Measurements from ENCODE around the gene UBE2H.
"Not testable (repeated sequence)": the region's sequence is repeated elsewhere in the genome, so short reads cannot be mapped to it uniquely, and the experiment has no call there.

UBE2H gene

DNA sequence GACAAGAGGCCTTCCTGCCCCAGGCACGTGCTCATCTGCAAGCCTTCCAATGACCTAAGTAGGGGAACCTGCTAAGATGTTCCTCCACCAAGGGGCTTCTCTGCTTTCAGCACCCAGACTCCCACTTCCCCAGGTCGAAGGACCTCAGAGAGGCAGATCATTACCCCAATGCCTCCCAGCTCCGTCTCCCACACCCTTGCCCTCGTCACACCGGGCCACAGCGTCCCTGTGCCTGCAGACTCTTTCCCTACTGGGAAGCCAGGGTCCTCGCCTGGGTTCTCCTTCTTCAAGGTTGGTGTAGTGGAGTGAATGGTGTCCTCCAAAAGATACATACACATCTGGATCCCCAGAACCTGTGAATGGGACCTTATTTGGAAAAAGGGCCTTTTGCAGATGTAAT lies 151.9 kb downstream of the UBE2H start:
- CTCF ChIA-PET, result no interaction called here
- TF ChIP-seq BHLHE40 (IDR thresholded peaks at IDR 0.05; ENCODE audit: borderline replicate concordance) (no peak), PKNOX1 (IDR thresholded peaks at IDR 0.05) (no peak), CTBP1 (IDR thresholded peaks at IDR 0.05; ENCODE audit: borderline replicate concordance) (no peak), ARNT (IDR thresholded peaks at IDR 0.05) (no peak), LEF1 (IDR thresholded peaks at IDR 0.05; ENCODE audit: borderline replicate concordance) (no peak), TARDBP (IDR thresholded peaks at IDR 0.05) (no peak), FOXK2 (IDR thresholded peaks at IDR 0.05) (no peak), SP1 (IDR thresholded peaks at IDR 0.05) (no peak), FOXA1 (IDR thresholded peaks at IDR 0.05) (no peak), SUZ12 (IDR thresholded peaks at IDR 0.05) (no peak), NFRKB (IDR thresholded peaks at IDR 0.05) (no peak), HDGF (IDR thresholded peaks at IDR 0.05; ENCODE audit: borderline replicate concordance) (no peak), L3MBTL2 (conservative IDR thresholded peaks at IDR 0.05) (no peak), ZNF384 (IDR thresholded peaks at IDR 0.05) (no peak), FOXM1 (IDR thresholded peaks at IDR 0.05; ENCODE audit: borderline replicate concordance) (no peak), ELF4 (IDR thresholded peaks at IDR 0.05) (no peak)
- DNase-seq (ENCODE audit: extremely low spot score), result no peak
- POLR2A ChIA-PET, result no interaction called here

DNA sequence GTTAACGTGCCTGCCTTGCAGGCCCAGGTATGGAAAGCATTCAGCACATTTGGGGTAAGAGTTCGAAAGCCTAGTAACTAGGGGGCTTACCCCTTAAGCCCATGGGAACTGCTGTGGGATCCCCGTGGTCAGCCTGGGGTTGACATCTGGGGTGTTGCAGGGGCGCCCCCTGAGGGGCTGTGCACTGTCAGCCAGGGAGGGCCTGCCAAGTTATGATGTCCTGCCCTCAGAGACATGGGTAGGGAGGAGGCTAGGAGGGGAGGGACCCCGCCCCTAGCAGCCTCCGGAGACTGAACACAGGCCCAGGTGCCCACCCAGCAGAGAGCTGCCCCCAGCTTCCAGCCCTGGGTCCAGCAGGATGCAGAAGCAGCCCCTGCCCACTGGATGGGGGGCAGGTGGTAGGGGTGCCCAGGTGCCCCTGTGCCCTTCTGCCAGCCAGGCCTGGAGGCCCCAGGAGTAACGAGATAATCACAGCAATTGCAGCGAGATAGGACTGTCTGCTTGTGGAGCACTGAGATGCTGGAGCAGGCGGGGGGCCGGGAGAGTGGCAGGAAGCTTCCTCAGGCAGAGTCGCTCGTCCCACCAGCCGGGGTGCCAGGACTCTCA lies 153.3 kb downstream of the UBE2H start:
- DNase-seq (ENCODE audit: extremely low spot score), result no peak
- no peak for TF ChIP-seq FOXM1 (IDR thresholded peaks at IDR 0.05; ENCODE audit: borderline replicate concordance)
- no peak for TF ChIP-seq BHLHE40 (IDR thresholded peaks at IDR 0.05; ENCODE audit: borderline replicate concordance)
- TF ChIP-seq L3MBTL2 (conservative IDR thresholded peaks at IDR 0.05), result no peak
- TF ChIP-seq ZNF384 (IDR thresholded peaks at IDR 0.05), result no peak
- TF ChIP-seq LEF1 (IDR thresholded peaks at IDR 0.05; ENCODE audit: borderline replicate concordance), result no peak
- no peak for TF ChIP-seq ELF4 (IDR thresholded peaks at IDR 0.05)
- no peak for TF ChIP-seq PKNOX1 (IDR thresholded peaks at IDR 0.05)
- TF ChIP-seq SP1 (IDR thresholded peaks at IDR 0.05), result no peak
- no peak for TF ChIP-seq SUZ12 (IDR thresholded peaks at IDR 0.05)
- TF ChIP-seq TARDBP (IDR thresholded peaks at IDR 0.05), result no peak
- ChIA-PET CTCF (no interaction called here), POLR2A (interaction anchor here (0.5 to 0.6 kb wide), 2 partner anchors 155 to 277 kb away, joined by 3 read pairs; no protein-coding TSS in a partner anchor)

- TF ChIP-seq CTBP1 (IDR thresholded peaks at IDR 0.05; ENCODE audit: borderline replicate concordance) (no peak), PKNOX1 (IDR thresholded peaks at IDR 0.05) (no peak), L3MBTL2 (conservative IDR thresholded peaks at IDR 0.05) (no peak), TARDBP (IDR thresholded peaks at IDR 0.05) (no peak), SP1 (IDR thresholded peaks at IDR 0.05) (no peak), NFRKB (IDR thresholded peaks at IDR 0.05) (no peak), FOXA1 (IDR thresholded peaks at IDR 0.05) (no peak), FOXM1 (IDR thresholded peaks at IDR 0.05; ENCODE audit: borderline replicate concordance) (no peak), HDGF (IDR thresholded peaks at IDR 0.05; ENCODE audit: borderline replicate concordance) (no peak)
- no peak for DNase-seq (ENCODE audit: extremely low spot score)
- ChIA-PET POLR2A (interaction anchor here (0.6 kb wide), 1 partner anchor 154 kb away, joined by 3 read pairs; no protein-coding TSS in a partner anchor), CTCF (no interaction called here)
These were observed 154.0 kb downstream of the UBE2H start for GRCh38 chr7:129798616-129799349.

DNA sequence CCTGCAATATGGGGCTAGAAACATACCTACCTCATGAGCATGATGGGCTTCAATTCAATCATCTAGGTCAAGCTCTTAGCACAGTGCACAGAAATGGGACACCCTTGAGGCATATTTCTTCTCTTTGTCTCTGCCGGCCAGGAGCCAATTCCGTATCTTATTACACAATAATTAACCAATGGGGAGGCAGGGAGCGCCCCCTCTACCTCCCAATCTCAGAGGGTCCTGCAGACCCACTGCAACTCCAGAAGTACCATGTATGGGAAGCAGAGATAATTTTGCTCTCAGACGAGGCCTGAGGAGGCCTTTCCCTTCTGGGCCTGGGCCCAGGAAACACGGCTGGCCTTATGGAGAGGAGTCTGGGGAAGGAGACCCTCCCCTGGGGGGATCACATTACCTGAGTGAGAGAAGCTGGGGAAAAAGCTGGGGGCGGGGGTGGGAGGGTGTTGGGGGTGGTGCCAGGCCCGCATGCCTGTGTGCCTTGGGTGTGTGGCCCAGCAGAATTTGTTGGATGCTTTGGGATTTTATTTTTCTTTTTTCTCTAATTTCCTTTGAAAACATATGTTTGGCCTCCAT lies 155.5 kb downstream of the UBE2H start:
- no peak for TF ChIP-seq TARDBP (IDR thresholded peaks at IDR 0.05)
- no peak for TF ChIP-seq HDGF (IDR thresholded peaks at IDR 0.05; ENCODE audit: borderline replicate concordance)
- no peak for TF ChIP-seq PKNOX1 (IDR thresholded peaks at IDR 0.05)
- TF ChIP-seq SUZ12 (IDR thresholded peaks at IDR 0.05), result no peak
- ChIA-PET POLR2A (no interaction called here), CTCF (no interaction called here)
- DNase-seq (ENCODE audit: extremely low spot score), result no peak

GRCh38 chr7:129796186-129796775 lies 156.5 kb downstream of the UBE2H start:
- ChIA-PET POLR2A (no interaction called here), CTCF (no interaction called here)
- no peak for DNase-seq (ENCODE audit: extremely low spot score)
- TF ChIP-seq SP1 (IDR thresholded peaks at IDR 0.05) (no peak), ELF4 (IDR thresholded peaks at IDR 0.05) (no peak), L3MBTL2 (conservative IDR thresholded peaks at IDR 0.05) (no peak), CTBP1 (IDR thresholded peaks at IDR 0.05; ENCODE audit: borderline replicate concordance) (no peak), LEF1 (IDR thresholded peaks at IDR 0.05; ENCODE audit: borderline replicate concordance) (no peak), HDGF (IDR thresholded peaks at IDR 0.05; ENCODE audit: borderline replicate concordance) (no peak), PKNOX1 (IDR thresholded peaks at IDR 0.05) (no peak), NFRKB (IDR thresholded peaks at IDR 0.05) (no peak), TARDBP (IDR thresholded peaks at IDR 0.05) (no peak), FOXK2 (IDR thresholded peaks at IDR 0.05) (no peak), SUZ12 (IDR thresholded peaks at IDR 0.05) (no peak), ARNT (IDR thresholded peaks at IDR 0.05) (no peak), ZNF384 (IDR thresholded peaks at IDR 0.05) (no peak), BHLHE40 (IDR thresholded peaks at IDR 0.05; ENCODE audit: borderline replicate concordance) (no peak), FOXM1 (IDR thresholded peaks at IDR 0.05; ENCODE audit: borderline replicate concordance) (no peak), FOXA1 (IDR thresholded peaks at IDR 0.05) (no peak)

GRCh38 chr7:129794461-129794860 lies 158.3 kb downstream of the UBE2H start:
- DNase-seq (ENCODE audit: extremely low spot score); POLR2A ChIA-PET; CTCF ChIA-PET: not testable (repeated sequence)
